GM20000 (cell line): Measurements from ENCODE around the gene GPER1.

Experiments
- DNase-seq: peaks from one replicate; pipeline ENCODE4 v3.0.0; 2012; ENCODE audit warnings: low spot score
- CTCF ChIP-seq: IDR thresholded peaks from 2 replicates; pipeline ENCODE4 v1.5.1; 2012; ENCODE audit warnings: mild to moderate bottlenecking, control low read depth; ENCODE audit errors: extremely low read depth, missing control alignments

The GPER1 gene

GRCh38 chr7:1093502-1093843, 5.6 kb downstream of the GPER1 start:
- no peak for DNase-seq
- no peak for TF ChIP-seq CTCF

- TF ChIP-seq CTCF = no peak
- no peak for DNase-seq
Observed at GRCh38 chr7:1093916-1094508, 6.1 kb downstream of the GPER1 start.

GRCh38 chr7:1094870-1095269, 7.0 kb downstream of the GPER1 start:
- DNase-seq = no peak
- no peak for TF ChIP-seq CTCF

- no peak for DNase-seq
- TF ChIP-seq CTCF = no peak
Observed at GRCh38 chr7:1095621-1096155, 7.8 kb downstream of the GPER1 start.

GRCh38 chr7:1096156-1097119, 8.5 kb downstream of the GPER1 start:
- no peak for DNase-seq
- TF ChIP-seq CTCF = no peak

GRCh38 chr7:1097120-1097504, 9.2 kb downstream of the GPER1 start:
- TF ChIP-seq CTCF = no peak
- DNase-seq = no peak
